Upper lobe of left lung (tissue), 6 donors: ENCODE measurements around the gene GAS2L1. TPM values are rescaled to one million over a fixed set of nuclear protein-coding genes. Genes with fewer than 3 reads are reported as not detected.

Experiments
- ATAC-seq, 2 donors: fragments of 200-7000 bp; cut with Tn5 transposase; one replicate each; pipeline ENCODE4 v1.9.1; 2022; ENCODE audit warnings: mild to moderate bottlenecking in 2 of 2, moderate library complexity in 2 of 2; ENCODE audit not compliant: low FRiP score in 2 of 2
- DNase-seq, 2 donors: peaks; one replicate each; pipeline ENCODE4 v3.0.0-alpha.2; 2019 to 2020
- H3K27ac ChIP-seq, 4 donors: fragments of 200-600 bp; sonication (generic); one replicate each; pipeline ENCODE4 v1.5.1; 2016 to 2019
- H3K27me3 ChIP-seq, 4 donors: fragments of 200-600 bp; sonication (generic); one replicate each; pipeline ENCODE4 v1.5.1; 2017 to 2019
- H3K36me3 ChIP-seq, 4 donors: fragments of 200-600 bp; sonication (generic); one replicate each; pipeline ENCODE4 v1.5.1; 2016 to 2019
- H3K4me1 ChIP-seq, 4 donors: fragments of 200-600 bp; sonication (generic); one replicate each; pipeline ENCODE4 v1.5.1; 2018 to 2019
- H3K4me3 ChIP-seq, 4 donors: fragments of 200-600 bp; sonication (generic); one replicate each; pipeline ENCODE4 v1.5.1; 2017 to 2019; ENCODE audit warnings: mild to moderate bottlenecking in 2 of 4, moderate library complexity in 1 of 4
- H3K9me3 ChIP-seq, 4 donors: fragments of 200-600 bp; sonication (generic); one replicate each; pipeline ENCODE4 v1.5.1; 2018 to 2019
- EP300 ChIP-seq, 4 donors: sonication (generic); formaldehyde crosslinking; IDR thresholded peaks; one replicate each; pipeline ENCODE4 v1.5.1; 2017; ENCODE audit warnings: antibody characterized with exemption in 4 of 4, control low read depth in 2 of 4
- POLR2A ChIP-seq, 4 donors: fragments of 450-650 bp; IDR thresholded peaks; one replicate each; pipeline ENCODE4 v1.5.1; 2016 to 2017; ENCODE audit warnings: antibody characterized with exemption in 4 of 4, mild to moderate bottlenecking in 2 of 4
- POLR2AphosphoS5 ChIP-seq, 2 donors: sonication (generic); formaldehyde crosslinking; IDR thresholded peaks; one replicate each; pipeline ENCODE4 v1.5.1; 2017; ENCODE audit warnings: antibody characterized with exemption in 2 of 2
- WGBS, 2 donors: methylation state at CpG; one replicate each; pipeline ENCODE4 v1.1.5; 2017 to 2018; 5-methylcytosine and 5-hydroxymethylcytosine counted together
- total RNA-seq, 6 donors: library from RNA; depleted of rRNA in 4 of 6; stranded (reverse); fragments of >200 nt in 4 of 6; gene quantifications; one replicate each; pipeline versions ENCODE4 v1.1.0 to v1.2.1, GENCODE V29; 2016 to 2021
- TF ChIP-seq, protein P1 (sequence below), 6 experiments: fragments of 450-650 bp in 4 of 6; fragments of 200-600 bp in 2 of 6; sonication (generic) in 2 of 6; IDR thresholded peaks; one replicate each; pipeline ENCODE4 v1.5.1; 2016 to 2019; ENCODE audit warnings: antibody characterized with exemption in 6 of 6
- donor health status: DM: no; HTN: no; CAD: no; lungs with moderate emphysema.
- donor health status: DM: no; HTN: yes; CAD: no; lungs with severe emphysema.

Gene GAS2L1
- total RNA-seq, 6 donors from 2014 or later: 14.4 to 63.4 (median 36.1) TPM

DNA sequence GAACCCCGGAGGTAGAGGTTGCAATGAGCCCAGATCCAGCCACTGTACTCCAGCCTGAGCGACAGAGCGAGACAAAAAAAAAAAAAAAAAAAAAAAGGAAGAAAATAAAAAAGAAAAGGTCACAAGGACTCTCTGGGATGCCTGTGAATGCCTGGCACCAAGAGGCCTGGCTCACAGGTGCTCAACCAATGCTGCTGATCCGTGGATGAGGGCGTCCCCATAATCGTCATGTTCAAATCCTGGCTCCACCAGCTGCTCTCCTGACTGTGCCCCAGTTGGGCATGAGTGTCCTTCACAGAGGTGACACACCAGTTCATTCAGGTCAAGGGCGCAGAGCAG lies 645 bp upstream of the GAS2L1 start:
- H3K9me3 ChIP-seq: no peaks in the 10 kb centered on the region
- H3K27me3 ChIP-seq: no peaks in the 10 kb centered on the region
- DNase-seq: no peak
- peaks cover 0 to 9% (median 6%) of the 10 kb centered on the region in 4 donors for H3K36me3 ChIP-seq
- peaks cover 45 to 64% (median 50%) of the 10 kb centered on the region in 4 donors for H3K4me1 ChIP-seq
- peak overlapping the region; percentile 76 to 90 (median 86) for H3K27ac ChIP-seq
- WGBS, 2 donors: 59 to 62% methylated on average over 6 to 7 of the region's 7 CpGs
- no peak for TF ChIP-seq POLR2A (IDR thresholded peaks at IDR 0.05)
- no peak for TF ChIP-seq EP300 (IDR thresholded peaks at IDR 0.05)
- no peak for TF ChIP-seq POLR2AphosphoS5 (IDR thresholded peaks at IDR 0.05)
- TF ChIP-seq, protein P1, sequence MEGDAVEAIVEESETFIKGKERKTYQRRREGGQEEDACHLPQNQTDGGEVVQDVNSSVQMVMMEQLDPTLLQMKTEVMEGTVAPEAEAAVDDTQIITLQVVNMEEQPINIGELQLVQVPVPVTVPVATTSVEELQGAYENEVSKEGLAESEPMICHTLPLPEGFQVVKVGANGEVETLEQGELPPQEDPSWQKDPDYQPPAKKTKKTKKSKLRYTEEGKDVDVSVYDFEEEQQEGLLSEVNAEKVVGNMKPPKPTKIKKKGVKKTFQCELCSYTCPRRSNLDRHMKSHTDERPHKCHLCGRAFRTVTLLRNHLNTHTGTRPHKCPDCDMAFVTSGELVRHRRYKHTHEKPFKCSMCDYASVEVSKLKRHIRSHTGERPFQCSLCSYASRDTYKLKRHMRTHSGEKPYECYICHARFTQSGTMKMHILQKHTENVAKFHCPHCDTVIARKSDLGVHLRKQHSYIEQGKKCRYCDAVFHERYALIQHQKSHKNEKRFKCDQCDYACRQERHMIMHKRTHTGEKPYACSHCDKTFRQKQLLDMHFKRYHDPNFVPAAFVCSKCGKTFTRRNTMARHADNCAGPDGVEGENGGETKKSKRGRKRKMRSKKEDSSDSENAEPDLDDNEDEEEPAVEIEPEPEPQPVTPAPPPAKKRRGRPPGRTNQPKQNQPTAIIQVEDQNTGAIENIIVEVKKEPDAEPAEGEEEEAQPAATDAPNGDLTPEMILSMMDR (IDR thresholded peaks at IDR 0.05): no peak
- no peak for ATAC-seq
- peak overlapping the region in 3 of 4 donors; percentile 67 to 79 (median 75) for H3K4me3 ChIP-seq

DNA sequence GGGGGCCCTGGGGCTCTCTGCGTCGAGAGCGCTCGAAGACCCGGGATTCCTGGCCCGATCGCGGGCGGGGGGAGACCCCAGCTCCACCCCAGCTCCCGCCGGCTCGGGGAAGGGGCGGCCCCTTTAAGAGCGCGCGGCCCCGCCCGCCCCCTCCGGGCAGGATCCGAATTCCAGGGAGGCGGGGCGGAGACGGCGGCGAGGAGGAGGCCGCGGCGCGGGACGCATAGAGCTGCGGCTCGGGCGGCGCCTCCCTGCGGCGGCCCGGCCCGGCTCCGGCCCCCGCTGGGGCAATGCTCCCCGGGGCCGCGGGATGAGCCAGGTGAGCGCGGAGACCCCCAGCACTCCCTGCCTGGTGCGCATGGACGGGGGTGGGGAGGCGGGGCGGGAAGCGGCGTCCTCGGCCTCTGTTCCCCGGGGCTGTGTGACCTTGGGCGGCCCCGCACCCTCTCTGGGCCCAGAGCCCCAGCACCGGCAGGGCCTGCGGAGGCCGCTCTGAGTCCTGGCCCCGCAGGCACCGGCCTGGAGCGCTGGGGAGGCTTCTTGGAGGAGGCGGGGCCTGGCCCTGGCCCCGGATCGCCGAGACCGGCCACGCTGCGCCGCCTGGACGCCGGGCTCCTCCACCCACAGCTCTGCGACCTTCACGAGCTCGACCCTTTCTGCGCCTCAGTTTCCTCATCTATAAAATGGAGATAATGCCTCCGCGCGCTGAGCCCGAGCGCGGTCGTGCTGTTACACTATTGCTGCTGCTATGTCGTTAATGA lies 565 bp downstream of the GAS2L1 start:
- DNase-seq: peak; percentile 78 to 95
- no peaks in the 10 kb centered on the region for H3K36me3 ChIP-seq
- H3K9me3 ChIP-seq: no peaks in the 10 kb centered on the region
- H3K27me3 ChIP-seq: no peaks in the 10 kb centered on the region
- peak; percentile 68 to 84 for ATAC-seq
- 27 to 34% methylated on average over 10 to 25 of the region's 83 CpGs for WGBS, 2 donors
- H3K4me1 ChIP-seq: peaks cover 56 to 76% (median 61%) of the 10 kb centered on the region in 4 donors
- TF ChIP-seq EP300 (IDR thresholded peaks at IDR 0.05) (no peak), POLR2AphosphoS5 (IDR thresholded peaks at IDR 0.05) (peak in 1 of 2 donors; percentile 46), POLR2A (IDR thresholded peaks at IDR 0.05) (peak in 2 of 4 donors; percentile 19 to 59)
- TF ChIP-seq, protein P1 (IDR thresholded peaks at IDR 0.05): peak in 4 of 6 experiments; percentile 6 to 28 (median 18)
- peak overlapping the region; percentile 76 to 90 (median 86) for H3K27ac ChIP-seq
- peak overlapping the region; percentile 67 to 79 (median 72) for H3K4me3 ChIP-seq

DNA sequence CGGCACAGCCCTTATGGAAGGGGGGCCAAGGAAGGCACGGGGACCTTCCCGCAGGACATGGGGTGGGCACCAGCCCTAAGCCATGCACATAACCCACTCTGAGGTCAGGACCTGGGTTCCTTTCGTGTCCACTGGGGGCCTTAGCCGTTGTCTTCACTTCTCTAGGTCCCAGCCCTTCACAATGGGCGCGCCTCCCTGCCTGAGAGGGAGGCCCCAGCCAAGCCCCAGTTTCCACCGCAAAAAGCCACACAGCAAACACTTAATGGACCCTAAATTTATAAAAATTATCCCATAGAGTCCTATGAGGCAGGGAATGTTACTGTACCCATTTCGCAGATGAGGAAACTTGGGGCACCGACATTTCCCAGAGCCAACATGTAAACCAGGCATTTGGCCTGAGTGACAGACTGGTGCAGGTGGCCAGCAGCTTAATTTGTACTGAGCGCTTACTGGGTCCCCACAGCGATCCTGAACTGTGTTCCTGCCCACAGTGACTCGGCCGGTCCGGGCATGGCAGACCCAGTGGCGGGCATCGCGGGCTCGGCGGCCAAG lies 1.2 kb downstream of the GAS2L1 start:
- H3K4me1 ChIP-seq: peaks cover 55 to 72% (median 62%) of the 10 kb centered on the region in 4 donors

DNA sequence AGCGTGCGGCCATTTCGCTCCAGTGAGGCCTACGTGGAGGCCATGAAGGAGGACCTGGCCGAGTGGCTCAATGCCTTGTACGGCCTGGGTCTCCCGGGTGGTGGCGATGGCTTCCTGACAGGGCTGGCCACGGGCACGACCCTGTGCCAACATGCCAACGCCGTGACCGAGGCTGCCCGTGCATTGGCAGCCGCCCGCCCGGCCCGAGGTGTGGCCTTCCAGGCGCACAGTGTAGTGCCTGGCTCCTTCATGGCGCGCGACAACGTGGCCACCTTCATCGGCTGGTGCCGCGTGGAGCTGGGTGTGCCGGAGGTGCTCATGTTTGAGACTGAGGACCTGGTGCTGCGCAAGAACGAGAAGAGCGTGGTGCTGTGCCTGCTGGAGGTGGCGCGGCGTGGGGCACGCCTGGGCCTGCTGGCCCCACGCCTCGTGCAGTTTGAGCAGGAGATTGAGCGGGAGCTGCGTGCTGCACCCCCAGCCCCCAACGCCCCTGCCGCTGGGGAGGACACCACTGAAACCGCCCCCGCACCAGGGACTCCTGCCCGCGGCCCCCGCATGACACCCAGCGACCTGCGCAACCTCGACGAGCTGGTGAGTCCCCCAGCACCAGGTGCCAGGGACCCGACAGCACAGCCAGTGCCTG lies 1.8 kb downstream of the GAS2L1 start:
- TF ChIP-seq POLR2AphosphoS5 (IDR thresholded peaks at IDR 0.05) (no peak), POLR2A (IDR thresholded peaks at IDR 0.05) (no peak), EP300 (IDR thresholded peaks at IDR 0.05) (no peak)
- TF ChIP-seq, protein P1 (IDR thresholded peaks at IDR 0.05): no peak
- Histone ChIP-seq H3K4me1 (peaks cover 52 to 71% (median 59%) of the 10 kb centered on the region in 4 donors), H3K27me3 (peaks cover 0 to 2% (median under 1%) of the 10 kb centered on the region in 4 donors), H3K4me3 (peak overlapping the region in 3 of 4 donors; percentile 67 to 79 (median 75)), H3K9me3 (no peaks in the 10 kb centered on the region), H3K27ac (peak overlapping the region; percentile 76 to 90 (median 86)), H3K36me3 (no peaks in the 10 kb centered on the region)
- ATAC-seq (no peak), DNase-seq (peak in 1 of 2 donors; percentile 88)
- 84 to 95% methylated on average over 11 to 24 of the region's 50 CpGs for WGBS, 2 donors

More for the DNA sequence above, 1.2 kb downstream of the GAS2L1 start:
- 64 to 78% methylated on average over 12 to 20 of the region's 20 CpGs for WGBS, 2 donors
- H3K27ac ChIP-seq: peak overlapping the region; percentile 76 to 90 (median 86)
- H3K27me3 ChIP-seq: no peaks in the 10 kb centered on the region
- H3K36me3 ChIP-seq: no peaks in the 10 kb centered on the region
- DNase-seq (no peak), ATAC-seq (no peak)
- peak overlapping the region; percentile 67 to 79 (median 72) for H3K4me3 ChIP-seq
- TF ChIP-seq POLR2A (IDR thresholded peaks at IDR 0.05) (no peak), EP300 (IDR thresholded peaks at IDR 0.05) (no peak), POLR2AphosphoS5 (IDR thresholded peaks at IDR 0.05) (no peak)
- TF ChIP-seq, protein P1 (IDR thresholded peaks at IDR 0.05): no peak
- no peaks in the 10 kb centered on the region for H3K9me3 ChIP-seq
